Stimulated activated CD4-positive, alpha-beta T cell treated with anti-CD3 and anti-CD28 coated beads, Interleukin-4, amount 100 ng/mL, for 4 hours (primary cell): Measurements from ENCODE around the gene RECQL.

ENCODE experiments used
- DNase-seq, 2 experiments: peaks; one replicate each; pipeline ENCODE4 v3.0.0-alpha.2; 2020

Gene RECQL, protein sequence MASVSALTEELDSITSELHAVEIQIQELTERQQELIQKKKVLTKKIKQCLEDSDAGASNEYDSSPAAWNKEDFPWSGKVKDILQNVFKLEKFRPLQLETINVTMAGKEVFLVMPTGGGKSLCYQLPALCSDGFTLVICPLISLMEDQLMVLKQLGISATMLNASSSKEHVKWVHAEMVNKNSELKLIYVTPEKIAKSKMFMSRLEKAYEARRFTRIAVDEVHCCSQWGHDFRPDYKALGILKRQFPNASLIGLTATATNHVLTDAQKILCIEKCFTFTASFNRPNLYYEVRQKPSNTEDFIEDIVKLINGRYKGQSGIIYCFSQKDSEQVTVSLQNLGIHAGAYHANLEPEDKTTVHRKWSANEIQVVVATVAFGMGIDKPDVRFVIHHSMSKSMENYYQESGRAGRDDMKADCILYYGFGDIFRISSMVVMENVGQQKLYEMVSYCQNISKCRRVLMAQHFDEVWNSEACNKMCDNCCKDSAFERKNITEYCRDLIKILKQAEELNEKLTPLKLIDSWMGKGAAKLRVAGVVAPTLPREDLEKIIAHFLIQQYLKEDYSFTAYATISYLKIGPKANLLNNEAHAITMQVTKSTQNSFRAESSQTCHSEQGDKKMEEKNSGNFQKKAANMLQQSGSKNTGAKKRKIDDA

DNA sequence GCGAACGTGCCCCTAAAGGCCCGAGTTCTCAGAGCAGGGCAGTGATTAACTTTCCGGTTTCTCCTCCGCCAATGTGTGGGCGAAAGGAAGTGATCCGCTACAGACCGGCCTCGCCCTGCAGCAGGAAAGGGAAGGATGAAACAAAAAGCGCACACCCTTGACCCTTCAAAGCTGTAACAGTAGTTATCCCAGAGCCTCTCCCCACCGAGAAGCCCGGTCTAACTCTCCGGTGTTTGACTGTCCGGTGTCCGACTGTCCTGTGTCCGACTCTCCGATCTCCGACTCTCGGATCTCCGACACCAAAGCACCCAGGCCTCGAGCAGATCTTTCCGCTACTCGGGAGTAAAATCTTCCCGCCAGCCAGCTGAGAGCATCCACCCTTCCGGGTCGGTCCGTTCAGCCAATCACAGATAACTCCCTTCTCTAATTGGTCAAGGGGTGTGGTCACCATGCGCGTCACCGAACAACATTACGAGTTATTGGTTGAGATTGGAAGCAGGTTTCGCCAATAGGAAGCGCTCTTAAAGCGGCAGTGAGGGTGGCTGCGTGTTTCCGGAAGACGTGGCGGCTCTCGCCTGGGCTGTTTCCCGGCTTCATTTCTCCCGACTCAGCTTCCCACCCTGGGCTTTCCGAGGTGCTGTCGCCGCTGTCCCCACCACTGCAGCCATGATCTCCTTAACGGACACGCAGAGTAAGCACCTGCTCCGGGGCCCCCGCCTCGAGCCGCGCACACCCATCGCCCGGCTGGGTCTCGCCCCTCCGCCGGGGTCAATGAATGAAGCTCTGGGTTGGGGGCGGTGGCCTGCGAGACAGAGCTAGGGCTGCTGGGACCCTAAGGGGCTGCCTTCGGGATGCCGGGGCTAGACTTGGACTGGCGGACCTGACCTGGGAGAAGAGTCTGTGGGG is at the start of gene RECQL, which contains the start of gene GOLT1B:
Gene RECQL, minus strand, starts transcription at position 378 of the 906 bp plus-strand sequence. CDS start 2,065 bp downstream, outside the sequence.
Gene GOLT1B, plus strand, starts transcription at position 532 of the 906 bp plus-strand sequence. Its CDS starts 135 bp downstream, at position 667.
- DNase-seq, result peak; percentile 73 to 91

DNA sequence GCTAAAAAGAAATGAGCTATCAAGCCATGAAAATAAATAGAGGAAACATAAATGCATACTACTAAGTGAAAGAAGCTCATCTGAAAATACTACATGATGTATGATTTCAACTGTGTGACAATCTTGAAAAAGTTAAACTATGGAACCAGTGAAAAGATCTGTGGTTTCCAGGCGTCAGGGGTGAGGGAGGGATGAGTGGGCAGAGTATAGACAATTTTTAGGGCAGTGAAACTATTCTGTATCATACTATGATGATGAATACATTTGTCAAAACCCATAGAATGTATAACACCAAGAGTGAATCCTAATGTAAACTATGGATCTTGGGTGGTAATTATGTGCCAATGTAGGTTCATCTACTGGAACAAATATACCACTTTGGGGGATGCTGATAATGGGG is 46.0 kb upstream of the RECQL start:
- no peak for DNase-seq

DNA sequence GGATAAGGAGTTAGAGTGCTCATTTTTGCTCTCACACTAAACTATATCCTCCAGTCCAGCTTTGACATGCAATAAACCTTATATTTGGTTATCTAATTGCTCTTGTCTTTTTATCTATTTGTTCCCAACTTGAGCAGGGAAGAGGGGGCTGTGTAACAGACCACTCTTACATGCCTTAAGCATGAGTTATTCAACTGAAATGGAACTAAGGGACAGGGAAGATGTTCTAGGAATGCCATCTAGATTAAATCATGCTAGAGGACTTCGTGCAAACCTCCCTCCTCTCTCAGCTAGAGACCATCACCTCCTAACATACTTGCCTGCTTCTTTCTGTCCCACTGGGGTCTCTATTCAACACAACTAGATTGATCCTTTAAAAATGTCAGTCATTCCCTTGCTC is 45.3 kb upstream of the RECQL start:
- DNase-seq, result no peak

DNA sequence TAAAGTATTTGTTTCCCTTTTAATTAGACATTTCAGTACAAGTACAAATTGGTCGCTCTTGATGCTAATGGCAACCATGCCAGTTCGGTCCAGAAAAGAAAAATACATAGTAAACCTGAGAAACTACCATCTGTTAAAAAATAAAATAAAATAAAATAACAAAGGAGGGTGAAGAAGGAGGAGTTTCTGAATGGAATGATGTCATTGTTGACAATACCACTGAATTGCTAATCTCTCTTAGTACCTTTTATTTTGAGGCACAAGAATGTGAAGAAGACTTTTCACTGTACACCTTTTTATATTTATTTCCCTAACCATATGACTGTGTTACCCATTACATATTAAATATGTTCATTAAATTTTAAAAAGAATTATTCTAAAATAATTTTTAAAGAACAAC is 44.1 kb upstream of the RECQL start:
- no peak for DNase-seq

DNA sequence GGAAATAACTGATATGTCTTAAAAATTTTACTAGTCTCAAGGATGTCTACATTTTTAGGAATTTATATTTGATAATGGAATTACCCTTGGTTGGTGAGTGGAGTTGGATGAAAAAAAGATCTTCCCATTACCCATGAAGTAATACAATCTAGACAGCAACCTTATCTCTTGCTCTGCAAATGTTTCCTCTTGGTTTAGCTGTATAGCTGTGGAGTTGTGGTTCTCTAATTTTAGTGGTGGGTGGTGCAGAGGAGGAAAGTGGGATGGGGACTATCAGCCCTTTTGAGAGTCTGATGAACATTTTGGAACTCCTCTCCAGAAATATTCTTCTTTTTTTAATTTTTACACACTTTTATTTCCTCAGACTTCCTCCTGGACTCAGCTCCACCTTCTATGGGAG is 41.7 kb upstream of the RECQL start:
- no peak for DNase-seq

DNA sequence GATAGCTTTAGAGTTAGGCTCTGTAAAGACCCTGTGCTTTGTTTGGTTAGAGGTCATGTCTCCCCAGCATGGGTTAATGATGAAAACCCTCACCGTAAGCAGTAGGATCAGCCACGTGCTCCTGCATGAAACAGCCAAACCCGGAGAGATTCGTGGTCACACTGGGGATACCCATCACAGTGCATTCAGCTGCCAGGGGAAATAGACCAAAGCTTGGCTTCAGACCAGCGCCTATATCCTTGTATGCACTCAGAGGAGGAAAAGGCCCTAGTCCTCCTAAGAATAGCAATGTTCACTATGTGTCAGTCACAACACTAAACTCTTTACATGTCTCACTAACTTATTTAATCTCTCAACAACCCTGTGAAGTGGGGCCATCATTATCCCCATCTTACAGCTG is 41.0 kb upstream of the RECQL start:
- DNase-seq, result no peak

DNA sequence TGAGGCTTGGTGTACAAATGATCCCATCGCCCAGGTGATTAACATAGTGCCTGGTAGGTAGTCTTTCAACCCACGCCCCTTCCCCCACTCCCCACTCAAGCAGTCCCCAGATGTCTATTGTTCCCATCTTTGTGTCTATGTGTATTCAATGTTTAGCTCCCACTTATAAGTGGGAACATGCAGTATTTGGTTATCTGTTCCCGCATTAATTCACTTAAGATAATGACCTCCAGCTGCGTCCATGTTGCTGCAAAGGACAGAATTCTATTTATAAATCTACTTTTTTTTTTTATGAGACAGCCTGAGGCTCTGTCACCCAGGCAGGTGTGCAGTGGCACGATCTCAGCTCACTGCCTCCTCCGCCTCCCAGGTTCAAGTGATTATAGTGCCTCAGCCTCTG is 40.3 kb upstream of the RECQL start:
- DNase-seq, result no peak

DNA sequence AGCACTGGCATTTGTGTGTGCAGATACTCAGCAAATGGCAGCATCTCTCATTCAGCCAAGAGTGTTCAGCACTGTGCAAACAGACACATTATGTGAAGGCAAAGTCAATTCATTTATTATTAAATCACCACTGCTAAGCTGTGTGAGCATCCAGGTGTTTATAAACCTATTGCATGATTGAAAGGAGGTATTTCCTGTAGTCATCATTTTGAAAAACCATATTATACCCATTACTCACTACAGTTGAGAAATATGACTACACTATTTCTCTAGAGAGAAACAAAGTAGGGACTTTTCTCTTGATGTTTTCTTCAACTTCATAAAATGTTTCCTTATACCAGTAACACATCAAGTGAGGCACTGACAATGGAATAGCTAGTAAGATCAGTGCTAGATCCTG is 38.4 kb upstream of the RECQL start:
- DNase-seq, result no peak

DNA sequence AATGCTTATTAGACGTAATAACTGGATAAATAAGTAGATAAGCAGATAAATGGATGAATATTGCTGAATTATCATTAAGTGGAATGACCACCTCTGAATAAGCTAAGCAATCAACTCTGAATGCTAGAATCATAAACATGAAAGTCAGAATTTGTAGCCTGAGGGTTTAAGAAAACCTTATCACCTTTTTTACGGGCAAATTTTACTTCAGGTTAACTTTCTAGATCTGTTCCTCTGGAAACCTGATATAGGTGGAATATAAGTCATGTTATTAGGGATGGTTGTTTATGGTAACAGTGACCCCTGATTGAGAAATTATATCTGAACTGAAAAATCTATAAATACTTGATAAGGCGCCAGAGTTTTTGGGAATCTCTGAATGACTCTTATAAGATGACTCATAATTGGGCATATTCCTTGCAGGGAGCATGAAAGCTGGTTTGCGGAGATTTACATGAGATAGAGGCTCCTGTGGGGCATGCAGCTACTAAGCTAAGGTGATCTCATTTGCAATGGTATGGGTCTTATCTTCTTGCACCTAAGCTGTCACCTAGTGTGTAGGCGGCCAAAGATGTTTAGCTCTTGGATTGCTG is 36.7 kb upstream of the RECQL start:
- no peak for DNase-seq

DNA sequence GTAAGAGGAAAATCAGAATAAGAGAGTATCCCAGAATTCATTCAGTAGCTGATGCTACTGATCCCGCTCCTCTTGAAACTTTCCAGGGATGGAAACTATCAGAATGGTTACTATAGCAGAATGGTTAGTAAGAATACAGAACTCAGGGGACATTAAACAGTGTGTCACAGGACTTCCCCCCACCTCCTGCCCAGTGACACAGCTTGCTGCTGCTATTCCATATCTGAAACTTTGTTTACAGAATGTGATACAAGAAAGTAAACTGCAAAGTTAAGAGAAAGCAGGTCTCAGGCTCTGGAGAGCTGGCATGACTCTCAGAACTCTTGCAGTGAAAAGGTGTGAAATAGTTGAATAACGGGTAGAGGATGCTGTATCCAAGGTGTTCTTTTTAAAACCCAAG is 28.0 kb upstream of the RECQL start:
- no peak for DNase-seq

DNA sequence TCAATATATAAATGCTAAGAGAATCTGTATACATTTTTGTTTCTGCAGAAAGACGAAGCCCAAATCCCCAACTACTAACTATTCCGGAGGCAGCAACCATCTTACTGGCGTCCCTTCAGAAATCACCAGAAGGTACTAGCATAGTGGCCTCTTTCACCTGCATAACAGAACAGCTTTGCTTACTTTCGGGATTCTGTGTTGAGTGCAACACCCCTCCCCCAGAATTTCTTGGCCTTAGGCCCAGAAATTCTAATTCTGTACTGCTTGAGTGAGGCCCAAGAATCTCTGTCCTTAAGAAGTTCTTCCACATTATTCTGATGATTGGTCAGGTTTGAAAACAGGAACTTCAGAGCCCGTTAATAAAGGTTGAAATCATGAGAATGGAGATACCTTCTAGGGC is 27.5 kb upstream of the RECQL start:
- no peak for DNase-seq

DNA sequence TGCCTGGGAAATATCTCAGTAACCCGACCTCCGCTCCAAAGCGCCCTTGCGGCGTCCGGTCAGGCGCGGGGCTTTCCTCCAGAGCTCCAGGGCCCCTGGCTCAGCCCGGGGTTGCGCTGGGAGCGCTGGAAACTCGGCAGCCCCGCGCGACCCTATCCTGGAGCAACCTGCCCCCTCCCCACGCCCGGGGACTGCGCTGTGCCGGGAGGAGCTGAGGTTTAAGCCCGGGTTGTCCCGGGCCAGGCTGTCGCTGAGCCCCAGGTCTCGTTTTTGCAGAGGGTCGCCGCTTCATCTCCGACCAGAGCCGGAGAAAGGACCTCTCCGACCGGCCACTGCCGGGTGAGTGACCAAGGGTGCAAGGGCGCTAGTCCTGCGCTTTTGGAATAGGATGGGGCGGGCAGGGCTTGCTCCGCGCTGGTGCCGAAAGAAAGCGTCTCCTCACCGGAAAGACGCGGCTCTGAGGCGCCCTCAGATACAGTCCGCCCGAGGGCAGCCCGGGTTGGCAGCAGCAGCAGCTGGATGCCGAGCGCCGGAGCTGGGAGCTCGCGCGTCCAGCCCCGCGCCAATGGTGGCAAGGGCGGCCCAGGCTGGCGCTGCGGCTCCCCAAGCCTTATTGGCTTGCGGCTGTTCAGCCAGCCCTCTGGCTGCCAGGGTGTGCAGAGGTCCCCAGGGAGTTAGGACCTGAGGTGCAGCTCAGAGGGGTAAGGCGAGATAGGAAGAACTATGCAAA is 26.2 kb upstream of the RECQL start:
- peak; percentile 34 to 54 for DNase-seq

DNA sequence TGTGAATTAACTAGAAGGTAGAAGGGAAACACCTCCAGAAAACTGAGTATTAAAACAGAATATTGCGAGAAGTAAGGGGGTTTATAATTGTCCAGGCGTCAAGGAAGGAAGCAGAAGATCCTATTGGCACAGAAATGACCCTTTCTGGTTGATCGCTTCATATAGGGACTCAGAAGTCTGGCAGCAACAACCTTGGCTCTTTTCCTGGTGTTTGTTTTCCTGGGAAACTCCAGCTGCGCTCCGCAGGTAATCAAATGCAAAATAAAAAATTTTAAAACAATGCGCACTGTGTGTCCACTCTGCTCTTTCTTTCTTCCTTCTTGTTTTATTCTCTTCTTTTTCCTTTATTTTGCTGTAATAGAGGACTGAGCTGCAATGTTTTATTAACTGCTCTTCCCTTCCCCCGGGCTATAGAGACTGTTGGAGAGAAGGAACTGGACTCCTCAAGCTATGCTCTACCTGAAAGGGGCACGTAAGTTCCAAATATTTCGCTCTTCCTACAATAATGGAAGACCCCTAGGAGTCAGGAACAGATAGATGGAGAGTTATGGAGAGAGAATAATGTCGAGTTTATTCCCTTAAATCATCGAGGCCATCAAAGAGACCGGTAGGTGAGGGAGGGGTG is 25.4 kb upstream of the RECQL start:
- DNase-seq, result no peak

DNA sequence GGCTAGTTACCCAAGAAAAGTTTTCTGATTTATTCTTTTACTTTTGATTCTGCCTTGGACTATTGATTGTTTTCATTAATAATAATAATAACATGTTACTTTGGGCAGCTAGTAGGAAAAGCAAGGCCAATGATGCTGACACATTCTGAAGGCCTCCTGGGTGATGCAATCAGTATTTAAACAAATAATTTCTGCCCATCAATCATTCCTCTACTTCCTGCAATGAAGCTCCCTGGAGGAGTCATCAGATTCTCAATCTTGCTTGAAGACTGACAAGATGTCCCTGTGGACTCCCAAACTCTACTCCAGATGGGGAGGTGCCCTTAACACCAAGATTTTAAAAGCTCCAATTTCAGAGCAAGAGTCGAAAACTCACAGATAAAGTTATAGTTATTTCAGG is 24.6 kb upstream of the RECQL start, which contains the start of gene SPX:
Gene SPX, plus strand, starts transcription at position 244 of the 400 bp plus-strand sequence. CDS start 177 bp downstream, outside the sequence.
- DNase-seq, result no peak

DNA sequence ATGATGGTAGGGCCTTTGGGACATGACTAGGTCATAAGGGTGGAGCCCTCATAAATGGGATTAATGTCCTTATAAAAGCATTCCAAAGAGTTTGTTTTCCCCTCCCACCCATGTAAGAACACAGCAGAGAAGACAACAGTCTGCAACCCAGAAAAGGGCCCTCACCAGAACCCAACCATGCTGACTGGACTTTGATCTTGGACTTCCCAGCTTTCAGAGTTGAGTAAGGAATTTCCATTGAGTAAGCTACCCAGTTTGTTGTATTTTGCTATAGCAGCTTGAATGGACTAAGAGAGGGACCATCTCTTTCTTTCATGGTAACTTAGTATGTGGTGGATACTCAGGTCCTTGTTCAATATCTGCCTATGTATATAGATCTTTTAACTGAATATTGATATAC is 21.7 kb upstream of the RECQL start:
- no peak for DNase-seq

DNA sequence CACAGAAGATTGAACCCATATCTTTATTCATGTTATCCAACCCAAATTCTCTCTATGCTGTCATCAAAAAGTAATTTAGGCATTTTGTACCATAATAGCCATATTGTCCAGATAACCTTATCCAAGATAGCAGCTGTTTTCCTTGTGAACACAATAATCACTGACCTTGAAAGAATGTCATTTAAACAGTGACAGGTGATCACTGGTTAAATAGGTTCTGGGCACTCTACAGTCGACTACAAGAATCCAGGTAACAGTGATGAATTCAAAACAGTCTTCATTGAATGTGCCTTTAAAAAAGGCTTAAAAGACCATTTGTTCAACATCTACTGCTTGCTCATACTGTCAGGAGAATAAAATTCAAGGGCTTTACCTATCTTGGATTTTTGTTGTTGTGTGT is 20.1 kb upstream of the RECQL start:
- DNase-seq, result no peak

DNA sequence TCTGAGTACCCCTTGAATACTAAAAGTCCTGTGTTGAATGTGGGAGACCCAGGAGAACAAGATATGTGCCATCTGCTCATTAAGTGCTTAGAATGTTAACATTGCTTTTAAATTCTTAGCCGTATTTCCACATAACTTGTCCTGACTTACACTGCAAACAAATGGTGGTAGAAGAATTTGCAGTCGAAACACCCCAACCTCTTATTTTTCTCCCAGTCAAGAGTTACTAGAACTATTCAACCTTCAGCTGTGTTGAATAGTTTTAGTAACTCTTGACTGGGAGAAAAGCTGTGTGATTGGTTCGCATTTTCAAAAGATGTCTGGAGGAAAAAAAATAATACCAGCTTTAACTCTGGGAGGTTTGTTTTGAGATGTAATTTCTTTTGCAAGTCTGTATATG is 17.0 kb upstream of the RECQL start:
- no peak for DNase-seq

DNA sequence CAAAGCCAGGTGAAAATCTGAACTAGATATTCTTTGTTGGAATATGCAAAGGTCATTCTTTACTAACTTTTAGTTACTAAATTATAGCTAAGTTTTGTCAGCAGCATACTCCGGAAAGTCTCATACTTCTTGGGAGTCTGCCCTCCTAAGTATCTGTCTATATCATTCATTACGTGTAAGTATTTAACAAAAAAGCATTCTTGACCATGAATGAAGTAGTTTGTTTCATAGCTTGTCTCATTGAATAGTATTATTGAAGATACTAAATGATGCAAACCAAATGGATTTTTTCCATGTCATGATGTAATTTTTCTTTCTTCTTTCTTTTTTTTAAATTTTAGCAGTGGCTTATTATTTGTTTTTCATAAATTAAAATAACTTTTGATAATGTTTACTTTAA is 14.8 kb upstream of the RECQL start:
- DNase-seq, result no peak

DNA sequence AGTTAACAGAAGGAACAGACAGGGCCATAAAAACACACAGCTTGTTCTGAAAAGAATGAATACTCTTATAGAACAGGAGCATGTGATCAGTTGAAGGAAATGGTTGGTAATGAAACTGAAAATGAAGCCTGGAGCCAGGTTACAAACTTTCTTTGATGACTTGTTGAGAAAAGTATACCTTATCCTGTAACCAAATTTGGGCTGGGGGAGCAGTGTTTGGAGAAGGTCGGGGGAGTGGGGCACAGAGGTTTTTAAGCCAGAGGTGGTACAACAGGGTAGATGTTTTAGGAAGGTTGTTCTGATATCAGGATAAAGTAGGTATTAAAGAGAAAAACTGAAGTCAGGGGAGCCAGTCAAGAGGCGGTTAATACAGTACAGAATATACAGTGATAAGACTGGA is 8.3 kb upstream of the RECQL start:
- DNase-seq, result no peak

DNA sequence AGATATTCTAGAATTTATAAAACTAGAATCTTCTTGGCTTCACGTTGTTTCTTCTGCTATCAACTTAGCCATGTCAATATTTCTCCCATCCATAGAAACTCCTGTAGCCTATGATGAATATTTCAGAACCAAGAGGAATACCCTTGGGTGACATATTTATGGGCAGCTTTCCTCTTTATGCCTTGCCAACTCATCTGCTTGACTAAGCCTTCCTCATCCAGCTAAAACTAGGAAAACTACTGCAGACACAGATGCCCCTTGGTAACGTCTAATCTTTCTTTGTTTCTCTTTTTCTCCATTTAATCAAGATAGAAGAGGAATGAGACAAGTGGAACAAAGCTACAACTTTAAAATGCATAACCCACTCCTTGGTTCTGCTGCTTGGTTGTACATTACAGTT is 6.4 kb upstream of the RECQL start:
- DNase-seq, result no peak

DNA sequence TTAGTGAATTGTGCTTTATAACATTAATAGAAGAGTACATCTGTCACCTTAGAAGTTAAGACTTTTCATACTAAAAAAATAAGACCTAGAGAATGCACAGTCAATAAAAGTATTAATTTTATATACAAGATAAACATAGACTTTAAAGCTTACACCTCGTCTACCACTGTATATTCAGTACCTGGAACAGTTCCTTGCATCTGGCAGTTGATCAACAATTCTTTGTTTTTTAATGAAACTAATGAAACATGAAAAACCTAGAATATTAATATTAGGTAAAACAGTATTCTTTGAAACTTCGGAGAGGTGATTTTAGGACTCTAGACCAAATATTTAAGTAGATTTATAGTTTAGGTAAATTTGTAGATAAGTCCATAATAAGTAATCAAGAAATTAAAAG is 4.5 kb upstream of the RECQL start:
- DNase-seq, result no peak

DNA sequence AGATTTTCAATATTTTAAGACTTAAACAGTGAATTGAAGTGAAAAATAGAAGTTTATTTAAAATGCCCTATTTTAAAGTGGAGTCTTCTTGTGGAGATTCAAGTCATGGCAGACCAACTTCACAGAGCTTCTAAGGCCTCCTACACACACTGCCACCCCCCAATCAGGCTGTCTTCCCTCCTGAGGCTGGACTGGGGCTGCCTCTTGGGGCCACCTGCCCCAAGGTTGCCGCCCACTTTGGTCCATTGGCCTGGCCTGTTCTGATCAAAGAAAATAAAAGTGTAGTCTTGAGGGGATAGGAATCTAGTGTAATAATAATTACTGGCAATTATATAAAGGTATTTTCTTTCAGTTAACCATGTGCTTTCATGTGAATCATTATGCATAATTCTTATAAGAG is 1.4 kb upstream of the RECQL start:
- no peak for DNase-seq
